Loucy (cell line): ENCODE measurements around the gene B4GALNT3.

Experiments
- H2AFZ ChIP-seq: fragments of 200-600 bp; sonication (generic); 2 replicates; pipeline ENCODE4 v1.6.0; 2016; ENCODE audit warnings: antibody characterized with exemption, mild to moderate bottlenecking, low read length, moderate library complexity
- H3F3A ChIP-seq: fragments of 200-600 bp; 2 replicates; pipeline ENCODE4 v1.6.0; 2016; ENCODE audit warnings: antibody characterized with exemption, low read depth, mild to moderate bottlenecking
- H3K27me3 ChIP-seq: fragments of 200-600 bp; sonication (generic); 2 replicates; pipeline ENCODE4 v1.6.1; 2014; ENCODE audit warnings: low read length, mild to moderate bottlenecking; ENCODE audit not compliant: insufficient read depth, poor library complexity, severe bottlenecking
- H3K36me3 ChIP-seq: fragments of 200-600 bp; sonication (generic); 2 replicates; pipeline ENCODE4 v1.6.1; 2016; ENCODE audit warnings: low read length; ENCODE audit not compliant: insufficient read depth
- H3K4me1 ChIP-seq: fragments of 200-600 bp; sonication (generic); 2 replicates; pipeline ENCODE4 v1.5.1; 2014; ENCODE audit warnings: low read length, mild to moderate bottlenecking; ENCODE audit not compliant: insufficient read depth, poor library complexity, severe bottlenecking
- H3K4me2 ChIP-seq: fragments of 200-600 bp; sonication (generic); 2 replicates; pipeline ENCODE4 v1.6.0; 2014; ENCODE audit warnings: antibody characterized with exemption, low read length, low read depth, mild to moderate bottlenecking; ENCODE audit not compliant: poor library complexity, severe bottlenecking
- H3K4me3 ChIP-seq: fragments of 200-600 bp; sonication (generic); 2 replicates; pipeline ENCODE4 v1.5.1; 2014; ENCODE audit warnings: low read length, mild to moderate bottlenecking, mixed read lengths; ENCODE audit not compliant: poor library complexity, severe bottlenecking
- H3K79me2 ChIP-seq: fragments of 200-600 bp; sonication (generic); 2 replicates; pipeline ENCODE4 v1.6.1; 2014; ENCODE audit warnings: low read length; ENCODE audit not compliant: insufficient read depth
- H3K9ac ChIP-seq: fragments of 200-600 bp; sonication (generic); 2 replicates; pipeline ENCODE4 v1.6.0; 2014; ENCODE audit warnings: mild to moderate bottlenecking, low read depth, low read length, moderate library complexity; ENCODE audit not compliant: poor library complexity, severe bottlenecking
- H3K9me2 ChIP-seq: fragments of 200-600 bp; sonication (generic); replicated peaks from 2 replicates; pipeline ENCODE4 v1.6.1; 2016; ENCODE audit warnings: low read depth, low read length, mixed read lengths
- H3K9me3 ChIP-seq: fragments of 200-600 bp; sonication (generic); 2 replicates; pipeline ENCODE4 v1.6.1; 2014; ENCODE audit warnings: mild to moderate bottlenecking, antibody characterized with exemption, low read length, low read depth; ENCODE audit not compliant: insufficient read depth
- H4K20me1 ChIP-seq: fragments of 200-600 bp; sonication (generic); 2 replicates; pipeline ENCODE4 v1.6.0; 2014; ENCODE audit warnings: antibody characterized with exemption, low read length, mild to moderate bottlenecking; ENCODE audit not compliant: insufficient read depth, poor library complexity, severe bottlenecking
- CTCF ChIP-seq: fragments of 200-600 bp; sonication (generic); conservative IDR thresholded peaks from 2 replicates; pipeline ENCODE4 v1.5.1; 2014; ENCODE audit warnings: mild to moderate bottlenecking, antibody characterized with exemption, low read length
- EZH2phosphoT487 ChIP-seq: fragments of 200-600 bp; IDR thresholded peaks from 2 replicates; pipeline ENCODE4 v1.6.1; 2018; ENCODE audit warnings: antibody characterized with exemption, mild to moderate bottlenecking, moderate library complexity, borderline replicate concordance

B4GALNT3 gene

GRCh38 chr12:449203-449602, 10.5 kb upstream of the B4GALNT3 start:
- TF ChIP-seq CTCF (no peak), EZH2phosphoT487 (no peak)

DNA sequence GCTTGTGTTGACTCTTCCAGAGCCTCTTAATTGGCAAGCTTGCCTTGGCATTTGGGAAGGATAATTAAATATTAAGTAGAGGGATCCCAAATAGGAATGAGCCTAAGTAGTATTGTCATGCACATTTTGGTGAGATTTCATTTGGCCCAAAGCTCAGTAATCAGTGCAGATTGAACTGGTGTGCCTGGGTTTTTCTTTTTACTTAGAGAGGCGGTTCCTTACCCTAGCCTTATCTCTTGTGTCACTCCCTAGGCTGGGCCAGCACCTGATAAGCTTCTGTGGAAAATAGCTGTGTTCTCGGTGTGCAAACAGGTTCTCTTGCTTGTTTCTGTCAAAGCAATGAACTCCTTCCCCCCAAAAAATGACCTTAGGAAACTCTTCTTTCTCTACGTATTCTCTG, 9.3 kb upstream of the B4GALNT3 start:
- Histone ChIP-seq H3K9me2 (no peaks in the 10 kb centered on the region), H3K4me2 (no peak overlapping the region), H3K9ac (no peak overlapping the region), H3K4me1 (no peaks in the 10 kb centered on the region), H3K79me2 (no peaks in the 10 kb centered on the region), H3K27me3 (no peaks in the 10 kb centered on the region), H3K9me3 (no peaks in the 10 kb centered on the region), H2AFZ (no peak overlapping the region), H3F3A (peaks cover 9% of the 10 kb centered on the region; the same call in 1 of the 2 replicates), H3K4me3 (no peak overlapping the region), H3K36me3 (no peaks in the 10 kb centered on the region), H4K20me1 (no peaks in the 10 kb centered on the region)
- no peak for TF ChIP-seq CTCF
- no peak for TF ChIP-seq EZH2phosphoT487

More at GRCh38 chr12:449203-449602, 10.5 kb upstream of the B4GALNT3 start:
- Histone ChIP-seq H4K20me1 (no peaks in the 10 kb centered on the region), H3K9me3 (no peaks in the 10 kb centered on the region), H3K4me1 (no peaks in the 10 kb centered on the region), H3K36me3 (no peaks in the 10 kb centered on the region), H3K9ac (no peak overlapping the region), H3F3A (peaks cover 6% of the 10 kb centered on the region; the same call in 1 of the 2 replicates), H3K4me2 (no peak overlapping the region), H3K9me2 (no peaks in the 10 kb centered on the region), H2AFZ (no peak overlapping the region), H3K79me2 (no peaks in the 10 kb centered on the region), H3K4me3 (no peak overlapping the region), H3K27me3 (no peaks in the 10 kb centered on the region)

GRCh38 chr12:452667-453210, 7.0 kb upstream of the B4GALNT3 start:
- Histone ChIP-seq H2AFZ (no peak overlapping the region), H3K9me3 (no peaks in the 10 kb centered on the region), H4K20me1 (no peaks in the 10 kb centered on the region), H3K27me3 (no peaks in the 10 kb centered on the region), H3K9me2 (no peaks in the 10 kb centered on the region), H3F3A (peaks cover 9% of the 10 kb centered on the region; the same call in 1 of the 2 replicates), H3K9ac (no peak overlapping the region), H3K4me3 (no peak overlapping the region), H3K36me3 (no peaks in the 10 kb centered on the region), H3K4me2 (no peak overlapping the region), H3K79me2 (no peaks in the 10 kb centered on the region), H3K4me1 (no peaks in the 10 kb centered on the region)
- no peak for TF ChIP-seq EZH2phosphoT487
- no peak for TF ChIP-seq CTCF
